Tibial artery (tissue), 4 donors: Measurements from ENCODE around the gene KIF26A.

ENCODE experiments used
- DNase-seq, 2 donors: peaks; one replicate each; pipeline ENCODE4 v3.0.0-alpha.2; 2019
- H3K27ac ChIP-seq, 2 donors: fragments of 200-600 bp; sonication (generic) in 1 of 2; 1 replicate in 1 of 2; 2 replicates in 1 of 2; pipeline ENCODE4 v1.5.1; 2018 to 2019; ENCODE audit warnings: mild to moderate bottlenecking in 1 of 2
- H3K27me3 ChIP-seq, 2 donors: fragments of 200-600 bp; sonication (generic) in 1 of 2; one replicate each; pipeline versions ENCODE4 v1.5.1 to v1.6.0; 2016 to 2019
- H3K36me3 ChIP-seq, 3 donors: fragments of 200-600 bp; sonication (generic) in 2 of 3; one replicate each; pipeline ENCODE4 v1.5.1; 2016 to 2019; ENCODE audit warnings: mild to moderate bottlenecking in 2 of 3
- H3K4me1 ChIP-seq, 4 donors: fragments of 200-600 bp; sonication (generic) in 2 of 4; 1 replicate in 3 of 4; 2 replicates in 1 of 4; pipeline ENCODE4 v1.5.1; 2016 to 2019
- H3K4me3 ChIP-seq, 2 donors: fragments of 200-600 bp; sonication (generic) in 1 of 2; 1 replicate in 1 of 2; 2 replicates in 1 of 2; pipeline ENCODE4 v1.5.1; 2018 to 2019; ENCODE audit warnings: mild to moderate bottlenecking in 2 of 2
- H3K9me3 ChIP-seq, 3 donors: fragments of 200-600 bp; sonication (generic) in 1 of 3; one replicate each; pipeline ENCODE4 v1.5.1; 2016 to 2019
- CTCF ChIP-seq, 2 experiments: fragments of 200-600 bp in 1 of 2; fragments of 450-650 bp in 1 of 2; IDR thresholded peaks; one replicate each; pipeline ENCODE4 v1.5.1; 2017 to 2019; ENCODE audit warnings: antibody characterized with exemption in 2 of 2, mild to moderate bottlenecking in 1 of 2, moderate library complexity in 1 of 2
- intact Hi-C: fragments of 100-400 bp; cut with DNase I; formaldehyde crosslinking; loops from one replicate; pipeline ENCODE4 v1.15.0; 2023; ENCODE audit warnings: low total_unique reads

KIF26A gene

GRCh38 chr14:104200591-104200990, 62.2 kb downstream of the KIF26A start:
- H3K27me3 ChIP-seq, result peaks cover 0 to 27% of the 10 kb centered on the region in 2 donors
- no peaks in the 10 kb centered on the region for H3K4me1 ChIP-seq
- no peak overlapping the region for H3K27ac ChIP-seq
- no peak for TF ChIP-seq CTCF (IDR thresholded peaks at IDR 0.05)
- H3K36me3 ChIP-seq, result no peaks in the 10 kb centered on the region
- intact Hi-C loops, result no loop called here
- no peak overlapping the region for H3K4me3 ChIP-seq
- no peak for DNase-seq
- no peaks in the 10 kb centered on the region for H3K9me3 ChIP-seq

GRCh38 chr14:104201063-104201462, 62.7 kb downstream of the KIF26A start:
- intact Hi-C loops, result no loop called here
- TF ChIP-seq CTCF (IDR thresholded peaks at IDR 0.05), result no peak
- no peaks in the 10 kb centered on the region for H3K9me3 ChIP-seq
- DNase-seq, result no peak
- no peak overlapping the region for H3K4me3 ChIP-seq
- H3K4me1 ChIP-seq, result no peaks in the 10 kb centered on the region
- H3K36me3 ChIP-seq, result no peaks in the 10 kb centered on the region
- peaks cover 0 to 31% of the 10 kb centered on the region in 2 donors for H3K27me3 ChIP-seq
- H3K27ac ChIP-seq, result no peak overlapping the region

- Histone ChIP-seq H3K4me3 (no peak overlapping the region), H3K36me3 (no peaks in the 10 kb centered on the region), H3K9me3 (no peaks in the 10 kb centered on the region), H3K4me1 (no peaks in the 10 kb centered on the region), H3K27me3 (peaks cover 0 to 35% of the 10 kb centered on the region in 2 donors), H3K27ac (no peak overlapping the region)
- intact Hi-C loops, result no loop called here
- no peak for TF ChIP-seq CTCF (IDR thresholded peaks at IDR 0.05)
- DNase-seq, result no peak
Measured at GRCh38 chr14:104201496-104201895, 63.1 kb downstream of the KIF26A start.

GRCh38 chr14:104202259-104203070, 64.1 kb downstream of the KIF26A start:
- no peak overlapping the region for H3K4me3 ChIP-seq
- no peaks in the 10 kb centered on the region for H3K9me3 ChIP-seq
- TF ChIP-seq CTCF (IDR thresholded peaks at IDR 0.05), result no peak
- intact Hi-C loops, result no loop called here
- H3K36me3 ChIP-seq, result no peaks in the 10 kb centered on the region
- DNase-seq, result no peak
- H3K4me1 ChIP-seq, result no peaks in the 10 kb centered on the region
- H3K27me3 ChIP-seq, result peaks cover 0 to 45% of the 10 kb centered on the region in 2 donors
- no peak overlapping the region for H3K27ac ChIP-seq

- no peak for TF ChIP-seq CTCF (IDR thresholded peaks at IDR 0.05)
- no peaks in the 10 kb centered on the region for H3K36me3 ChIP-seq
- H3K4me1 ChIP-seq, result no peaks in the 10 kb centered on the region
- no peak for DNase-seq
- no peaks in the 10 kb centered on the region for H3K9me3 ChIP-seq
- intact Hi-C loops, result no loop called here
- no peak overlapping the region for H3K4me3 ChIP-seq
- H3K27me3 ChIP-seq, result peaks cover 0 to 49% of the 10 kb centered on the region in 2 donors
- H3K27ac ChIP-seq, result no peak overlapping the region
Measured at GRCh38 chr14:104203071-104203425, 64.7 kb downstream of the KIF26A start.
